ENCODE measurements around the gene ZNF169.

DNA sequence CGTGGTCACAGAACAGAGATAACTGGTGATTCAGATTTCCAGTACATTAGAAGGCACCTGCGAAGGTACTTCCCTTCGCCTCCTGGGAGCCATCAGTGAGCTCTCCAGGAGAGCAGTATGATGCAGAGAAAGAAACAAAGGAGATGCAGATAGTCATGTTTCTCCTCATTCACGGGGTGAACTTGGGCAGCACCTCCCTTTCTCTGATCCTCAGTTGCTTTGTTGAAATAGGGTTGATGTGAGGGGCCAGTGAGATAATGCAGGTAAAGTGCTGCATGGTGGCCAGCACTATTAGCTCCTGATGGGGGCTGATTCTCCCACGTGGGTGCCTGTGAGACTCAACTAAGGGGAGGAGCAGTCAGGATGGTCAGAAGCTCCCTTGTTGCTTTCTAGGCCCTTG lies 46.6 kb upstream of the ZNF169 start:
- TF ChIP-seq CTCF (IDR thresholded peaks at IDR 0.05) (no peak), EZH2 (IDR thresholded peaks at IDR 0.05; ENCODE audit: borderline replicate concordance, insufficient read depth, low read depth, low read length, poor library complexity, severe bottlenecking) (no peak)

All from B cell (primary cell).